Measurements from ENCODE around the gene CMC4.

DNA sequence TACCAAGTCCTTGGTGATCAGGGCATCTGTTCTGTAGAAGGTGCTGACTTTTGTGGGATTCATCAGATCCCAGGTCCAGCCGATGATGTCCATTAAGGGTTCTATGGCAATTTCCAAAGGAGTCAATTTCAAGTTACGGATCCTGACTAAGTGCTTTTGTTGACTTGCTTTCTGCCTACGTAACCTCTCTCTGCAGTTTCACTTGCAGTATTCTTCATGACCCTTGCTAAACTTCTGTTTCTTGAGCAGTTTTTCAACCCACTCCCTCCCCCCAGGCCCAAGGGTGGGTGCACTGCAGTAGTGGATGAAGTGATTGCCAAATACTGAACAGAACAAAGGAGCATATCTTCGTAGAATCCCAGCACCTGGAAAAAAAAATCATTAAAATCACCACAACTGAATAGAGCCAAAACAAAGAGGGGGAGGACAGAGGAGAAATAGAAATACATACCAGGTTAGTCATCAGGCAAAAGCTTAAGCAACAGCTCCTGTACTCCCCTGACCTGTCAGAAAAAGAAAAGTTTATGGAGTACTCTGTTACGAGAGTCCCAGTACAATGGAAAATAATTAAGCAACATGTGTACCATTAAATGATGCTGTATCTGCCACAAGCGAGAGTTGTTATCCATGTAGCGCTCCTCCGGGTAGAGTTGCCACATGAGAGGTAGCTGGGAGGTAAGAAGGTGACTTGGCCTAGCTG is 5.8 kb downstream of the CMC4 start:
- TF ChIP-seq, protein P1, sequence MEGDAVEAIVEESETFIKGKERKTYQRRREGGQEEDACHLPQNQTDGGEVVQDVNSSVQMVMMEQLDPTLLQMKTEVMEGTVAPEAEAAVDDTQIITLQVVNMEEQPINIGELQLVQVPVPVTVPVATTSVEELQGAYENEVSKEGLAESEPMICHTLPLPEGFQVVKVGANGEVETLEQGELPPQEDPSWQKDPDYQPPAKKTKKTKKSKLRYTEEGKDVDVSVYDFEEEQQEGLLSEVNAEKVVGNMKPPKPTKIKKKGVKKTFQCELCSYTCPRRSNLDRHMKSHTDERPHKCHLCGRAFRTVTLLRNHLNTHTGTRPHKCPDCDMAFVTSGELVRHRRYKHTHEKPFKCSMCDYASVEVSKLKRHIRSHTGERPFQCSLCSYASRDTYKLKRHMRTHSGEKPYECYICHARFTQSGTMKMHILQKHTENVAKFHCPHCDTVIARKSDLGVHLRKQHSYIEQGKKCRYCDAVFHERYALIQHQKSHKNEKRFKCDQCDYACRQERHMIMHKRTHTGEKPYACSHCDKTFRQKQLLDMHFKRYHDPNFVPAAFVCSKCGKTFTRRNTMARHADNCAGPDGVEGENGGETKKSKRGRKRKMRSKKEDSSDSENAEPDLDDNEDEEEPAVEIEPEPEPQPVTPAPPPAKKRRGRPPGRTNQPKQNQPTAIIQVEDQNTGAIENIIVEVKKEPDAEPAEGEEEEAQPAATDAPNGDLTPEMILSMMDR (IDR thresholded peaks at IDR 0.05), result no peak
- TF ChIP-seq EP300 (IDR thresholded peaks at IDR 0.05), result no peak
- no peak for TF ChIP-seq POLR2A (IDR thresholded peaks at IDR 0.05)
- no peak for TF ChIP-seq POLR2AphosphoS5 (IDR thresholded peaks at IDR 0.05)
